Thyroid gland (tissue), 4 donors: ENCODE measurements around the gene CCDC178. TPM values are rescaled to one million over a fixed set of nuclear protein-coding genes. Genes with fewer than 3 reads are reported as not detected.
"Not testable (repeated sequence)": the region's sequence is repeated elsewhere in the genome, so short reads cannot be mapped to it uniquely, and the experiment has no call there.

Source experiments
- DNase-seq, 2 donors: peaks; one replicate each; pipeline ENCODE4 v3.0.0-alpha.2; 2019
- H3K27ac ChIP-seq, 3 donors: fragments of 200-600 bp; sonication (generic); 1 replicate in 2 of 3; 2 replicates in 1 of 3; pipeline ENCODE4 v1.5.1; 2016 to 2019; ENCODE audit warnings: mild to moderate bottlenecking in 1 of 3, moderate library complexity in 1 of 3
- H3K27me3 ChIP-seq: fragments of 200-600 bp; sonication (generic); one replicate; pipeline ENCODE4 v1.5.1; 2019
- H3K36me3 ChIP-seq, 2 donors: fragments of 200-600 bp; sonication (generic); one replicate each; pipeline ENCODE4 v1.5.1; 2016 to 2019
- H3K4me1 ChIP-seq, 2 donors: fragments of 200-600 bp; sonication (generic); one replicate each; pipeline ENCODE4 v1.5.1; 2017 to 2019
- H3K4me3 ChIP-seq, 3 donors: fragments of 200-600 bp; sonication (generic); replicated peaks in 1 of 3; 1 replicate in 2 of 3; 2 replicates in 1 of 3; pipeline ENCODE4 v1.5.1; 2016; ENCODE audit warnings: mild to moderate bottlenecking in 1 of 3
- H3K9me3 ChIP-seq: fragments of 200-600 bp; sonication (generic); one replicate; pipeline ENCODE4 v1.5.1; 2017
- POLR2A ChIP-seq, 2 donors: fragments of 450-650 bp; IDR thresholded peaks; one replicate each; pipeline ENCODE4 v1.6.1; 2017; ENCODE audit warnings: antibody characterized with exemption in 2 of 2, mild to moderate bottlenecking in 2 of 2, moderate library complexity in 1 of 2
- WGBS, 2 donors: methylation state at CpG; one replicate each; pipeline ENCODE4 v1.1.5; 2017; 5-methylcytosine and 5-hydroxymethylcytosine counted together
- intact Hi-C: fragments of 100-400 bp; cut with DNase I; formaldehyde crosslinking; loops from one replicate; pipeline ENCODE4 v1.15.1; 2023
- total RNA-seq, 4 donors: library from RNA; depleted of rRNA; stranded (reverse); fragments of >200 nt; gene quantifications; one replicate each; pipeline ENCODE4 v1.2.3, GENCODE V29; 2016
- TF ChIP-seq, protein P1 (sequence below), 6 experiments: fragments of 200-600 bp in 3 of 6; fragments of 450-650 bp in 3 of 6; sonication (generic) in 3 of 6; IDR thresholded peaks; one replicate each; pipeline ENCODE4 v1.5.1; 2016 to 2019; ENCODE audit warnings: antibody characterized with exemption in 6 of 6, mild to moderate bottlenecking in 2 of 6, inconsistent platforms in 1 of 6, moderate library complexity in 1 of 6

CCDC178 gene
- total RNA-seq, 4 donors from 2014 or later, result 1.4 to 3.1 (median 1.7) TPM; not detected in 1

DNA sequence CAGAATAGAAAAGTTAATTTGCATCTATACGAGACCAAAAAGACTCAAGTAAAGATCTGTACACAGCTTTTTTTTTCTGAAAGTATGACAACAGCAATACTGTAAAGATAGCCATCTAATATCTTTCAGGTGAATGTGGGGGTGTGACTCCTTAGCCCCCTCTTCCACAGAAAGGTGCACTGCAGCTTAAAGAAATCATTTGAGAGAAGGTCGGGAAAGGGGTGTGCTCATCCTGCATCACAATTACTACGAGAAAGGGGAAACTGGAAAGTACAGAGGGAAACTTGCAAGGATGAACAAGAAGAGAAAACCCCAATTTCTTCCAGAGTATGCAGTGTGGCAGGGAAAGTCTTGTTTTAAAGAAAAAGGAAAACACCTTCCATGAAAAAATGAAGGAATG is 255.6 kb downstream of the CCDC178 start:
- Histone ChIP-seq H3K4me1 (no peaks in the 10 kb centered on the region), H3K4me3 (no peak overlapping the region), H3K27ac (no peak overlapping the region), H3K9me3 (no peaks in the 10 kb centered on the region), H3K27me3 (no peaks in the 10 kb centered on the region), H3K36me3 (no peaks in the 10 kb centered on the region)
- DNase-seq, result no peak
- 73 to 74% methylated on average over 3 of the region's 3 CpGs for WGBS, 2 donors
- TF ChIP-seq POLR2A (IDR thresholded peaks at IDR 0.05), result no peak
- intact Hi-C loops, result no loop called here

DNA sequence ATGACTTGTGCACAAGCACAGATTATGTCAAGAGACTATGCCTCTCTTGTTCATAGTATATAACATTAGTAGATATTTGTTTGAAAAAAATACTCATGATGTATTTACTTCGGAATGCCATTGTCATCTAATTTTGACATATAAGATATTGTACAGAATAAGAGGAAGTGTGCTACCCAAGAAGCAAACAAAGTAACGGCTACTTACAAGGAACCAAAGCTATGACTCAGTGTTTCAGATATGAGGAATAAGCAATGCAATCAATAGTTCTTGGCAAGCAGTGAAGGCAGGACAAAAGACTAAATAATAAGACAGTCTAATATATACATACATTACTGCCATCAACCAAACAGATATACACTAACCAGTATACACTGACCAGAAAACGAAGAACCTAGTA is 256.3 kb downstream of the CCDC178 start:
- DNase-seq, result no peak
- Histone ChIP-seq H3K36me3 (no peaks in the 10 kb centered on the region), H3K27ac (no peak overlapping the region), H3K9me3 (no peaks in the 10 kb centered on the region), H3K4me1 (no peaks in the 10 kb centered on the region), H3K27me3 (no peaks in the 10 kb centered on the region), H3K4me3 (no peak overlapping the region)
- intact Hi-C loops, result no loop called here
- no peak for TF ChIP-seq POLR2A (IDR thresholded peaks at IDR 0.05)
- TF ChIP-seq, protein P1, sequence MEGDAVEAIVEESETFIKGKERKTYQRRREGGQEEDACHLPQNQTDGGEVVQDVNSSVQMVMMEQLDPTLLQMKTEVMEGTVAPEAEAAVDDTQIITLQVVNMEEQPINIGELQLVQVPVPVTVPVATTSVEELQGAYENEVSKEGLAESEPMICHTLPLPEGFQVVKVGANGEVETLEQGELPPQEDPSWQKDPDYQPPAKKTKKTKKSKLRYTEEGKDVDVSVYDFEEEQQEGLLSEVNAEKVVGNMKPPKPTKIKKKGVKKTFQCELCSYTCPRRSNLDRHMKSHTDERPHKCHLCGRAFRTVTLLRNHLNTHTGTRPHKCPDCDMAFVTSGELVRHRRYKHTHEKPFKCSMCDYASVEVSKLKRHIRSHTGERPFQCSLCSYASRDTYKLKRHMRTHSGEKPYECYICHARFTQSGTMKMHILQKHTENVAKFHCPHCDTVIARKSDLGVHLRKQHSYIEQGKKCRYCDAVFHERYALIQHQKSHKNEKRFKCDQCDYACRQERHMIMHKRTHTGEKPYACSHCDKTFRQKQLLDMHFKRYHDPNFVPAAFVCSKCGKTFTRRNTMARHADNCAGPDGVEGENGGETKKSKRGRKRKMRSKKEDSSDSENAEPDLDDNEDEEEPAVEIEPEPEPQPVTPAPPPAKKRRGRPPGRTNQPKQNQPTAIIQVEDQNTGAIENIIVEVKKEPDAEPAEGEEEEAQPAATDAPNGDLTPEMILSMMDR (IDR thresholded peaks at IDR 0.05), result no peak
- WGBS, 2 donors, result 69 to 78% methylated on average over 3 of the region's 3 CpGs

- Histone ChIP-seq H3K4me3 (no peak overlapping the region), H3K27ac (no peak overlapping the region), H3K9me3 (no peaks in the 10 kb centered on the region), H3K36me3 (no peaks in the 10 kb centered on the region), H3K4me1 (no peaks in the 10 kb centered on the region), H3K27me3 (no peaks in the 10 kb centered on the region)
- intact Hi-C loops, result no loop called here
- no peak for DNase-seq
- WGBS, 2 donors, result 68 to 70% methylated on average over 4 of the region's 4 CpGs
- TF ChIP-seq, protein P1 (IDR thresholded peaks at IDR 0.05), result no peak
- TF ChIP-seq POLR2A (IDR thresholded peaks at IDR 0.05), result no peak
Observed at GRCh38 chr18:33183136-33183535, 257.4 kb downstream of the CCDC178 start.

- H3K9me3 ChIP-seq, result no peaks in the 10 kb centered on the region
- no peak overlapping the region for H3K27ac ChIP-seq
- no peaks in the 10 kb centered on the region for H3K4me1 ChIP-seq
- no peaks in the 10 kb centered on the region for H3K36me3 ChIP-seq
- WGBS, 2 donors, result 72 to 77% methylated on average over 2 of the region's 2 CpGs
- TF ChIP-seq, protein P1 (IDR thresholded peaks at IDR 0.05), result no peak
- TF ChIP-seq POLR2A (IDR thresholded peaks at IDR 0.05), result no peak
- no peak overlapping the region for H3K4me3 ChIP-seq
- intact Hi-C loops, result no loop called here
- no peaks in the 10 kb centered on the region for H3K27me3 ChIP-seq
- DNase-seq, result no peak
Observed at GRCh38 chr18:33181016-33181415, 259.5 kb downstream of the CCDC178 start.

DNA sequence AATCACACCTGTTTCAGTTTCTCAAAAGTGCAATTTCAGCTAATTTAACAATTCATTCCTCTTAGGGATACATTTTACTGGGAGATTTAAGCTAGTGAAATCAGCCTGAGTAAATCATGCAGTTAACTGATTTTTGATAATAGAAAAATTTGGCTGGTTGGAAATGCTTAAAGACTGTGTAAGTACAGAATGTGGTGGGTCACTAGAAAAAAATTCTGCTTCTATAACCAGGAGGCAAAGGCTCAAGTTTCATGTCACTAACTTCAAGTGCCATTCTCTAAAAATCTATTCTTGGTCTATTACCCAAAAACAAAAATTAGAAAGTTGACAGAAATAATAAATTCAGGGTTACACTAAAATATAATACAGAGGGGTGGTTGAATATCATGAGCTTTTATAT is 271.3 kb downstream of the CCDC178 start:
- intact Hi-C loops, result no loop called here

GRCh38 chr18:33164121-33164520 is 276.4 kb downstream of the CCDC178 start:
- H3K27me3 ChIP-seq, H3K4me1 ChIP-seq, H3K27ac ChIP-seq, H3K4me3 ChIP-seq, H3K9me3 ChIP-seq, H3K36me3 ChIP-seq, intact Hi-C loops, DNase-seq: not testable (repeated sequence)
- 93 to 98% methylated on average over 9 of the region's 9 CpGs for WGBS, 2 donors

More for the DNA sequence above, 271.3 kb downstream of the CCDC178 start:
- H3K36me3 ChIP-seq, result no peaks in the 10 kb centered on the region
- no peaks in the 10 kb centered on the region for H3K27me3 ChIP-seq
- no peaks in the 10 kb centered on the region for H3K4me1 ChIP-seq
- no peak overlapping the region for H3K27ac ChIP-seq
- no peaks in the 10 kb centered on the region for H3K9me3 ChIP-seq
- no peak for TF ChIP-seq POLR2A (IDR thresholded peaks at IDR 0.05)
- TF ChIP-seq, protein P1 (IDR thresholded peaks at IDR 0.05), result no peak
- H3K4me3 ChIP-seq, result no peak overlapping the region
- DNase-seq, result no peak
